H1 (cell line): ENCODE measurements around the gene KANSL3. TPM values are rescaled to one million over a fixed set of nuclear protein-coding genes. Genes with fewer than 3 reads are reported as not detected.

Source experiments
- CHD1 ChIP-seq: IDR thresholded peaks from 2 replicates; pipeline ENCODE4 v1.6.1; 2012; ENCODE audit warnings: low read depth, low read length, improper control_type of control experiment
- EGR1 ChIP-seq: IDR thresholded peaks from 2 replicates; pipeline ENCODE4 v1.6.1; 2011; ENCODE audit warnings: low read depth, low read length, borderline replicate concordance
- FOSL1 ChIP-seq: IDR thresholded peaks from 2 replicates; pipeline ENCODE4 v1.6.1; 2011; ENCODE audit warnings: mild to moderate bottlenecking, low read depth, low read length, moderate library complexity; ENCODE audit not compliant: insufficient read depth
- GABPA ChIP-seq: IDR thresholded peaks from 2 replicates; pipeline ENCODE4 v1.6.1; 2011; ENCODE audit warnings: mild to moderate bottlenecking, low read length, moderate library complexity, borderline replicate concordance; ENCODE audit not compliant: insufficient read depth
- HDAC2 ChIP-seq, 2 experiments: fragments of 300-600 bp in 1 of 2; sonication (generic) in 1 of 2; IDR thresholded peaks; 2 replicates each; pipeline ENCODE4 v1.6.1; 2011 to 2012; ENCODE audit warnings: low read depth in 2 of 2, low read length in 2 of 2, mild to moderate bottlenecking in 2 of 2, moderate library complexity in 2 of 2, borderline replicate concordance in 1 of 2, inconsistent platforms in 1 of 2
- KDM4A ChIP-seq: IDR thresholded peaks from one replicate; pipeline ENCODE4 v1.7.1; 2012; ENCODE audit warnings: low read depth, mild to moderate bottlenecking, moderate library complexity, low read length, inconsistent platforms; ENCODE audit not compliant: severe bottlenecking
- POLR2AphosphoS5 ChIP-seq: IDR thresholded peaks from 2 replicates; pipeline ENCODE4 v1.6.1; 2011; ENCODE audit warnings: low read depth, low read length
- SP1 ChIP-seq: IDR thresholded peaks from 2 replicates; pipeline ENCODE4 v1.6.1; 2011; ENCODE audit warnings: low read depth, low read length
- ZNF274 ChIP-seq: IDR thresholded peaks from 2 replicates; pipeline ENCODE4 v1.7.0; 2012; ENCODE audit warnings: low read length, borderline replicate concordance; ENCODE audit errors: extremely low read depth
- polyA plus RNA-seq, 7 experiments: library from polyadenylated mRNA; depleted of rRNA in 3 of 7; stranded (reverse) in 5 of 7; unstranded in 2 of 7; fragments of >200 nt in 5 of 7; fragments of 200-250 nt in 2 of 7; gene quantifications; 1 replicate in 5 of 7; 2 replicates in 1 of 7; 4 replicates in 1 of 7; pipeline versions ENCODE4 v1.2.1 to v1.2.3, GENCODE V29; 2011 to 2013; ENCODE audit warnings: missing spikeins in 2 of 7, mixed read lengths in 2 of 7
- total RNA-seq: library from RNA; stranded (reverse); fragmentation: NEBNext Ultra II Directional; extraction: Animal tissue kit (Norgen Biotek cat#: 25700); gene quantifications from 2 replicates; pipeline ENCODE4 v1.2.1, GENCODE V29; 2021
- TF ChIP-seq, protein P1 (sequence below): IDR thresholded peaks from 2 replicates; pipeline ENCODE4 v1.6.1; 2012; ENCODE audit warnings: inconsistent platforms
- TF ChIP-seq, protein P2 (sequence below), 3 experiments: IDR thresholded peaks; 1 replicate in 2 of 3; 2 replicates in 1 of 3; pipeline versions ENCODE4 v1.5.1 to v1.6.1; 2011; ENCODE audit warnings: low read length in 3 of 3, mild to moderate bottlenecking in 3 of 3, inconsistent platforms in 2 of 3, low read depth in 1 of 3, moderate library complexity in 1 of 3; ENCODE audit not compliant: insufficient read depth in 1 of 3; ENCODE audit errors: control extremely low read depth in 1 of 3

Gene KANSL3
- total and polyA plus RNA-seq, 2 of the 8 experiments (the other 6 are each of a cell fraction or from before 2014, with no cell fraction given) = 19.8 to 31.4 TPM

DNA sequence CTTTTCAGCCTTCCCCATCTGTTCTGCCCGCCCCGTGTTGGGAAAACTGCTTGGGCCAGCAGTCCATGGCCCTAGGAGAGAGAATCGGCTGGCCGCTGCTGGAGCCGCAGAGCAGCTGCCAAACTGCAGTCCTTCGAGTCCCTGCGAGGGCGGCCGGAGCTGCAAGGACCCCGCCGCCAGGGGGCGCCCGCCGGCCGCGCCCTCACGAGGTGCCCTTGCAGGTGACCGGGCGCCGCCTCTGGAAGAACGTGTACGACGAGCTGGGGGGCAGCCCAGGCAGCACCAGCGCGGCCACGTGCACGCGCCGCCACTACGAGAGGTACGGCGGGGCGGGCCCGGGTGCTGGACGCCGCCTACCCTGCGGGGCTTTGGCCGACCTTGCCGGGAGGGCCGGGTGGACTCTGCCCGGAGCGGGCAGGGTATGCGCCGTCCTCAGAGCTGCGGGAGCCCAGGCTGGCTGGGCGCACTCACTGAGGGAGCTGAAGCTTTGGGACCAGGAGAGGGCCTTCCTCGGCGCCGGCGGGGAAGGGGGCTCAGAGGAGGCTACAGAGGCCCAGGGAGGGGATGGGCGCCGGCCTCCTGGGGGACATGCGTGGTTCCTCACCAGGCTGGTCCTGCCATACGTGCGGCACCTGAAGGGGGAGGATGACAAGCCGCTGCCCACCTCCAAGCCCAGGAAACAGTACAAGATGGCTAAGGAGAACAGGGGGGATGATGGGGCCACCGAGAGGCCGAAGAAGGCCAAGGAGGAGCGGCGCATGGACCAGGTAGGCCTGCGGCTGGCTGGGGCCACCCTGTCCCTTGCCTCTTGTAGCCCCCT is 87.9 kb downstream of the KANSL3 start (continued):
- TF ChIP-seq HDAC2 (IDR thresholded peaks at IDR 0.05; ENCODE audit: borderline replicate concordance in 1 of 2, low read depth in 2 of 2, low read length in 2 of 2) (0 out of 4 replicates have a peak, but pooled peaks of 1 of the 2 experiments have one; percentile 35), SP1 (no peak), EGR1 (peak; percentile 7; the same call in 1 of the 2 replicates), CHD1 (no peak), POLR2AphosphoS5 (no peak), GABPA (peak; percentile 68; the same call in 1 of the 2 replicates), ZNF274 (no peak), FOSL1 (peak; percentile 50; the same call in 1 of the 2 replicates), KDM4A (peak; percentile 25)
- TF ChIP-seq, protein P1, sequence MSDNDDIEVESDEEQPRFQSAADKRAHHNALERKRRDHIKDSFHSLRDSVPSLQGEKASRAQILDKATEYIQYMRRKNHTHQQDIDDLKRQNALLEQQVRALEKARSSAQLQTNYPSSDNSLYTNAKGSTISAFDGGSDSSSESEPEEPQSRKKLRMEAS = peak; percentile 98
- TF ChIP-seq, protein P2, sequence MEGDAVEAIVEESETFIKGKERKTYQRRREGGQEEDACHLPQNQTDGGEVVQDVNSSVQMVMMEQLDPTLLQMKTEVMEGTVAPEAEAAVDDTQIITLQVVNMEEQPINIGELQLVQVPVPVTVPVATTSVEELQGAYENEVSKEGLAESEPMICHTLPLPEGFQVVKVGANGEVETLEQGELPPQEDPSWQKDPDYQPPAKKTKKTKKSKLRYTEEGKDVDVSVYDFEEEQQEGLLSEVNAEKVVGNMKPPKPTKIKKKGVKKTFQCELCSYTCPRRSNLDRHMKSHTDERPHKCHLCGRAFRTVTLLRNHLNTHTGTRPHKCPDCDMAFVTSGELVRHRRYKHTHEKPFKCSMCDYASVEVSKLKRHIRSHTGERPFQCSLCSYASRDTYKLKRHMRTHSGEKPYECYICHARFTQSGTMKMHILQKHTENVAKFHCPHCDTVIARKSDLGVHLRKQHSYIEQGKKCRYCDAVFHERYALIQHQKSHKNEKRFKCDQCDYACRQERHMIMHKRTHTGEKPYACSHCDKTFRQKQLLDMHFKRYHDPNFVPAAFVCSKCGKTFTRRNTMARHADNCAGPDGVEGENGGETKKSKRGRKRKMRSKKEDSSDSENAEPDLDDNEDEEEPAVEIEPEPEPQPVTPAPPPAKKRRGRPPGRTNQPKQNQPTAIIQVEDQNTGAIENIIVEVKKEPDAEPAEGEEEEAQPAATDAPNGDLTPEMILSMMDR (IDR thresholded peaks at IDR 0.05; ENCODE audit: control extremely low read depth in 1 of 3, insufficient read depth in 1 of 3, low read depth in 1 of 3, low read length in 3 of 3) = peak in 2 of 3 experiments; percentile 74 to 98; a peak in 3 of 4 replicates
